Activated CD4-positive, alpha-beta T cell treated with anti-CD3 and anti-CD28 coated beads, Interleukin-2, amount 10 ng/mL, durations not matched to agents 24 days and 14 days (primary cell): ENCODE measurements around the gene MMEL1. TPM values are rescaled to one million over a fixed set of nuclear protein-coding genes. Genes with fewer than 3 reads are reported as not detected.
A peak's percentile ranks its signal among the peaks of the same experiment; 100 is the strongest.
"Not testable (repeated sequence)": the region's sequence is repeated elsewhere in the genome, so short reads cannot be mapped to it uniquely, and the experiment has no call there.

Source experiments
- DNase-seq: peaks from one replicate; pipeline ENCODE4 v3.0.0; 2022
- H3K27ac Mint-ChIP-seq: one replicate; pipeline ENCODE4 v1.8.0; 2022; ENCODE audit warnings: mild to moderate bottlenecking, mixed read lengths
- H3K27me3 Mint-ChIP-seq: one replicate; pipeline ENCODE4 v1.8.0; 2022; ENCODE audit warnings: mixed read lengths
- H3K36me3 Mint-ChIP-seq: one replicate; pipeline ENCODE4 v1.8.0; 2022; ENCODE audit warnings: low read depth, mild to moderate bottlenecking, mixed read lengths
- H3K4me1 Mint-ChIP-seq: one replicate; pipeline ENCODE4 v1.8.0; 2021; ENCODE audit warnings: mixed read lengths
- H3K4me3 Mint-ChIP-seq: one replicate; pipeline ENCODE4 v1.8.0; 2022; ENCODE audit warnings: mild to moderate bottlenecking, moderate library complexity, mixed read lengths
- H3K9me3 Mint-ChIP-seq: one replicate; pipeline ENCODE4 v1.8.0; 2021; ENCODE audit warnings: mixed read lengths
- intact Hi-C: fragments of 100-400 bp; cut with micrococcal nuclease; formaldehyde crosslinking; loops from one replicate; pipeline ENCODE4 v1.15.1; 2023
- total RNA-seq: library from RNA; stranded (reverse); gene quantifications from 2 replicates; pipeline ENCODE4 v1.2.3, GENCODE V29; 2022

Gene MMEL1
- total RNA-seq, 1 donor from 2014 or later, result 0.54 TPM

DNA sequence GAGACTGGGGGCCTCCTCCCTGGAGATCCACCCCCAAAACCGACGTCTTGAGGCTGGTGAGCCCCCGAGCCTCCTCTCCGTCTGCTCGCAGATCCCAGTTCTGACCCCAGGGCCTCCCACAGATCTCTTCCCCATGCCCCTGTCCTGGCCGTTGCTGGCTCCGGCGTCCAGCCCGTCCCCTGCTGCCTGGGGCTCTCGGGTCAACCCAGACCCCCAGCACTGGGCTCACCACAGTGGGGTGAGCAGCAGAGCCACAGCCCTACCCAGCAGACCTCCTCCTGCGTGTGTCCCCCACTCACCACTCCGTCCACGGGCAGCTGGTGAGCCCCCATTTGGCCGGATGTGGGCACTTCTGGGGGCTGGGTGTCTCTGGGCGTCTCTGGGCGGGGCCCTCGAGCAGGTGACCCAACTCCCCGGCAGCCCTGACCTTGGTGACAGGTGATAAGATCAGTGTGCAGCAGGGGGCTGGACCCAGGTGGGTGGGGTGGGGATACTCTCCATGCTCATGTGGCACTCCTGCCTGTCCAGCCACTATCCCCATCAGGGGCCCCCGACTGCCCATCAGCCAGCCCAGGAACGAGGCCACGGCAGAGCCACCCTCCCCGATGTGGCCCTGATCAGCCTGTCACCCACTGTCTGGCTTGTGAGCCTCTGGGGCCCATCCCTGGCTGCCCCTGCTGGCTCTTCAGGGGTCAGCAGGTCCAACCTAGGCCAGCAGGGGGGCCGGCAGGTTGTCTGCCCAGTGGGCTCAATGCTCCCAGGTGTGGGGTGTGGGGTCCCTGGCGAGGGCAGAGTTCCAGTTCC, 75.9 kb downstream of the MMEL1 start:
- peaks cover 28% of the 10 kb centered on the region for H3K4me1 Mint-ChIP-seq
- no peaks in the 10 kb centered on the region for H3K9me3 Mint-ChIP-seq
- H3K36me3 Mint-ChIP-seq, result peaks cover 44% of the 10 kb centered on the region
- peak; percentile 87 for DNase-seq
- peak overlapping the region; percentile 98 for H3K27ac Mint-ChIP-seq
- intact Hi-C loops, result loop anchor here (1.0 kb wide), 3 partner anchors 9 to 28 kb away; no protein-coding TSS in a partner anchor
- peak overlapping the region; percentile 99 for H3K4me3 Mint-ChIP-seq
- no peaks in the 10 kb centered on the region for H3K27me3 Mint-ChIP-seq

DNA sequence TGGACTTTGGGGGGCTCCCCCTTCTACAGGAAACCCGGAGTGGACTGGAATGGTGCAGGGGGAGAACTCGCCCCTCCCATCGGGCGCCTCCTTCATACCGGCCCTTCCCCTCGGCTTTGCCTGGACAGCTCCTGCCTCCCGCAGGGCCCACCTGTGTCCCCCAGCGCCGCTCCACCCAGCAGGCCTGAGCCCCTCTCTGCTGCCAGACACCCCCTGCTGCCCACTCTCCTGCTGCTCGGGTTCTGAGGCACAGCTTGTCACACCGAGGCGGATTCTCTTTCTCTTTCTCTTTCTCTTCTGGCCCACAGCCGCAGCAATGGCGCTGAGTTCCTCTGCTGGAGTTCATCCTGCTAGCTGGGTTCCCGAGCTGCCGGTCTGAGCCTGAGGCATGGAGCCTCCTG, 76.5 kb downstream of the MMEL1 start, which contains the start of gene TNFRSF14:
TNFRSF14 (plus strand) TSS at position 95 of the 401 bp plus-strand sequence; CDS start at position 389, 294 bp downstream.
- intact Hi-C loops, result loop anchor here (1.0 kb wide), 3 partner anchors 8 to 29 kb away; no protein-coding TSS in a partner anchor
- peak within 1 kb of the TSS; percentile 99 for H3K4me3 Mint-ChIP-seq
- DNase-seq, result peak; percentile 94
- H3K4me1 Mint-ChIP-seq, result peaks cover 25% of the 10 kb centered on the region
- no peaks in the 10 kb centered on the region for H3K9me3 Mint-ChIP-seq
- no peaks in the 10 kb centered on the region for H3K27me3 Mint-ChIP-seq
- peak within 1 kb of the TSS; percentile 98 for H3K27ac Mint-ChIP-seq
- peaks cover 40% of the 10 kb centered on the region for H3K36me3 Mint-ChIP-seq

DNA sequence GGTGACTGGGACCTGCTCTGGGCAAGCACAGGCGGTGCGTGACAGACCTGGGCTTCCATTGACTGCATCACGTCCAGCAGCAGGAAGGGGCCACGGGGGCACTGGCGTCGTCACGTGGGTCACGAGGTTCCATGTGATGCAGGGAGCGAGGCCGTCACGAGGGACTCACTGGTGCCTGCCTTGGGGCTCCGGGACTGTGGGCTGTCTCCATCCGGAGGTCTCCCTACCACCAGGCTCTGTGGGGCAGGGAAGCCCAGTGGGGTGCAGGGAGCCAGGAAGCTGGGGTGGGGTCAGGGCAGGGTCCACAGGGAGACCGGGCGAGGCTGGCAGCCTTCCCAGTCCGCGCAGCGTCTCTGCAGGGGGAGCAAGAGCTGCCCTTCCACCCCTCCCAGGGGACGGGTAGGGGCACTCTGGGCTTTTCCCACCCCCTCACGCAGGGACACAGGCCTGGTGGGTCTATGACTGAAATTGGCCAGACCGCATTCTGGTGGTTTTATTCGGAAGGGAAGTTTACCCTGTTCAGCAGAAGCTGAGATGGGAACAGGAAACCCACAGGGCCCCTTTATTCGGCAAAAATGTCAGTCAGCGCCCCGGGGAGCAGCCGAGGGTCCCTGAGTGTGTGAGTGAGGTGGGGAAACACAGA, 77.1 kb downstream of the MMEL1 start:
- peaks cover 40% of the 10 kb centered on the region for H3K36me3 Mint-ChIP-seq
- H3K4me3 Mint-ChIP-seq, result peak overlapping the region; percentile 99
- DNase-seq, result peak; percentile 93
- H3K9me3 Mint-ChIP-seq, result no peaks in the 10 kb centered on the region
- no peaks in the 10 kb centered on the region for H3K27me3 Mint-ChIP-seq
- intact Hi-C loops, result loop anchor here (1.0 kb wide), 3 partner anchors 7 to 30 kb away; no protein-coding TSS in a partner anchor
- peaks cover 25% of the 10 kb centered on the region for H3K4me1 Mint-ChIP-seq
- peak overlapping the region; percentile 98 for H3K27ac Mint-ChIP-seq

- Mint-ChIP-seq H3K4me1 (peaks cover 26% of the 10 kb centered on the region), H3K9me3 (no peaks in the 10 kb centered on the region), H3K4me3 (peak overlapping the region; percentile 99), H3K27ac (peak overlapping the region; percentile 98), H3K27me3 (no peaks in the 10 kb centered on the region), H3K36me3 (peaks cover 36% of the 10 kb centered on the region)
- peak; percentile 86 for DNase-seq
- intact Hi-C loops, result no loop called here
Observed at GRCh38 chr1:2554621-2555387, 78.0 kb downstream of the MMEL1 start.

GRCh38 chr1:2553871-2554620, 78.8 kb downstream of the MMEL1 start:
- H3K27me3 Mint-ChIP-seq, result no peaks in the 10 kb centered on the region
- peak overlapping the region; percentile 98 for H3K27ac Mint-ChIP-seq
- peaks cover 28% of the 10 kb centered on the region for H3K4me1 Mint-ChIP-seq
- H3K36me3 Mint-ChIP-seq, result peaks cover 32% of the 10 kb centered on the region
- H3K9me3 Mint-ChIP-seq, result no peaks in the 10 kb centered on the region
- DNase-seq, result no peak
- intact Hi-C loops, result no loop called here
- peak overlapping the region; percentile 99 for H3K4me3 Mint-ChIP-seq

DNA sequence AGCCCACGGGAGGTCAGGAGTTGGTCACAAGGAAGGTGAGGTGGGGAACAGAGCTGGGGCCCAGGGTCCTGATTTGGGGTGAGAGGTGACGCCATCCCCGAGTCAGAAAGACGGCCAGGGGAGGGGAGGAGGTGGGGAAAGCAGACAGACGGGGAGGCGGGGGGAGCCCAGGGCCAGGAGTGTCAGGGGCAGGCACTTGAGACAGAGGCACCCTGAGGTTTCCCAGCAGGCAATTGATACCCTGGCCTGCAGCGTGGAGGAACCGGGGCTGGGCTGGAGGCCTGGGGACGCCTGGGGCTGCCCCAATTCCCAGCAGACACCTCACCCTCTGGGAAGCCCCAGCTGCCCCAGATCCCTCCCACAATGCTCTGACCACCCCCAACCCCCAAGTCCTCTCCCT, 79.7 kb downstream of the MMEL1 start:
- H3K27ac Mint-ChIP-seq, DNase-seq, H3K9me3 Mint-ChIP-seq, intact Hi-C loops, H3K27me3 Mint-ChIP-seq, H3K4me3 Mint-ChIP-seq: not testable (repeated sequence)
- peaks cover 26% of the 10 kb centered on the region for H3K36me3 Mint-ChIP-seq
- H3K4me1 Mint-ChIP-seq, result peaks cover 26% of the 10 kb centered on the region

DNA sequence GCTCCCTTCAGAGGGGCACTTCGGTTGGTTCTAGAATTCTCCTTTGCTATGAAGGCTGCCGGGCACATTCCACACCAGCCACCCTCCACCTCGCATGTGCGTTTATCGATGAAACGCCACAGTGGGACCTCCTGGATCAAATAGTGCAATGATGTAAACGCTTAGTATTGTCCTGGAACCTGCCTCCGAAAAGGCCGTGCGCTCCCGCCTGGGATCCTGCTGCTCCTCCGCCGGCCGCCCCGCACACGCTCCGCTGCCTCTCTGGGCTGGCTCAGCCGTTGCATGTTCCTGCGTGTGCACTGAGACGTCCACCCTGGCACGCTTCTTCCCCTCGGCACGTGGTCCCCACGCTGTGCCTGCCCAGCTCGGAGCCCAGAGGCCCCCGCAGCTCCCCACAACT, 80.6 kb downstream of the MMEL1 start:
- peaks cover 21% of the 10 kb centered on the region for H3K36me3 Mint-ChIP-seq
- no peak overlapping the region for H3K27ac Mint-ChIP-seq
- H3K4me3 Mint-ChIP-seq, result no peak overlapping the region
- DNase-seq, result no peak
- no peaks in the 10 kb centered on the region for H3K9me3 Mint-ChIP-seq
- peaks cover 25% of the 10 kb centered on the region for H3K4me1 Mint-ChIP-seq
- intact Hi-C loops, result no loop called here
- no peaks in the 10 kb centered on the region for H3K27me3 Mint-ChIP-seq

DNA sequence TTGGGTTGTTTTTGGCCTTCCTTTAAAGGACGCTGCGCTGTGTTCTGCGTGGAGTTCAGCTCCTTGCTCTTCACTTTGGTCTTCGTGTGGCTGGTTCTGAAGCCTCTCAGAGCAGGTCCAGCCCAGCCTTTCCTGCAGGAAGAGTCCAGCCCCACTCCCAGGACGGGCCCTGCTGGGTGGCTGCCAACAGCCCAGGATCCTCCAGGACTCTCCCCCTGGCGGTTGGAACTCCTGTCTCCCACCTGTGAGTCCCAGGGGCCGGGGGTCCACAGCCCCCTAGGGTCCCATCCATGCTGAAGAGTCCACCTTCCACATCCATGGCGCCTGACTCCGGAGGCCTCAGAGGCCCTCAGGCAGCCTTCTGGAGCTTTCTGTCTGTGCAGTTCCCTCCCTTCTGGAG, 81.3 kb downstream of the MMEL1 start:
- DNase-seq, H3K27me3 Mint-ChIP-seq, H3K9me3 Mint-ChIP-seq, intact Hi-C loops, H3K4me3 Mint-ChIP-seq: not testable (repeated sequence)
- H3K27ac Mint-ChIP-seq, result peak overlapping the region; percentile 71
- peaks cover 15% of the 10 kb centered on the region for H3K36me3 Mint-ChIP-seq
- peaks cover 25% of the 10 kb centered on the region for H3K4me1 Mint-ChIP-seq

- H3K27ac Mint-ChIP-seq, result peak overlapping the region; percentile 71
- H3K4me1 Mint-ChIP-seq, result peaks cover 24% of the 10 kb centered on the region
- H3K27me3 Mint-ChIP-seq, H3K9me3 Mint-ChIP-seq, intact Hi-C loops, DNase-seq, H3K36me3 Mint-ChIP-seq, H3K4me3 Mint-ChIP-seq: not testable (repeated sequence)
Observed at GRCh38 chr1:2550309-2550861, 82.4 kb downstream of the MMEL1 start.

DNA sequence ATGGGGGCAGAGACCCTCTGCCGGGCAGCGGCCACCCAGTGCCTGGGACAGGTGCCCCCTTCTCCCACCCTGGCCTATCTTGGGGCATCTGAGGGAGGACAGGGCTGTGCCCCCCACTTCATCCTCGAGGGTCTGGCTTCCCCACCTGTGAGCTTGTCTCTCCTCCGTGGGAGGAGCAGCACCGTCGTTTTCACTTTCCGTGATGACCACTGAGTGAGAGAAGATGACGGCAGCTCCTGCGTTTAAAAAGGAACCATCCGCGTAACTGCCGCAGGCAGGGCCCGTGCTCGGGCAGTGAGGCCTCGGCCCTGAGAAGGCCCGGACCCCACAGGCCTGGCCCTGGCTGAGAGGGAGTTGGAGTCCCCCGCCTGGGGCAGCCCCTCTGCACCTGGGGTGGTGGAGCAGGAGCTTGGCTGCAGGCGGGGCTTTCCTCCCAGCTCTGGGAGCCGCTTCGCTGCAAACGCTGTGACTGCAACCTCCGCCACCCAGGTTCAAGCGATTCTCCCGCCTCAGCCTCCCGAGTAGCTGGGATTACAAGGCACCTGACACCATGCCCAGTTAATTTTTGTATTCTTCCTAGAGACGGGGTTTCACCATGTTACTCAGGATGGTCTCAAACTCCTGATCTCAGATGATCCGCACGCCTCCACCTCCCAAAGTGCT, 83.3 kb downstream of the MMEL1 start:
- H3K27me3 Mint-ChIP-seq, H3K9me3 Mint-ChIP-seq, H3K36me3 Mint-ChIP-seq, DNase-seq: not testable (repeated sequence)
- intact Hi-C loops, result loop anchor here (2.0 to 5.0 kb wide), 3 partner anchors 93 to 355 kb away; partner anchors contain the start of gene FAAP20
- Mint-ChIP-seq H3K4me1 (peaks cover 19% of the 10 kb centered on the region), H3K27ac (peak overlapping the region; percentile 95), H3K4me3 (peak overlapping the region; percentile 93)

GRCh38 chr1:2548068-2548589, 84.7 kb downstream of the MMEL1 start:
- intact Hi-C loops, result loop anchor here (1.0 to 5.0 kb wide), 5 partner anchors 8 to 353 kb away; partner anchors contain the start of genes FAAP20, PRXL2B and TNFRSF14
- peak overlapping the region; percentile 93 for H3K4me3 Mint-ChIP-seq
- no peaks in the 10 kb centered on the region for H3K9me3 Mint-ChIP-seq
- H3K27me3 Mint-ChIP-seq, result no peaks in the 10 kb centered on the region
- peak overlapping the region; percentile 95 for H3K27ac Mint-ChIP-seq
- peaks cover 11% of the 10 kb centered on the region for H3K4me1 Mint-ChIP-seq
- peak; percentile 94 for DNase-seq
- H3K36me3 Mint-ChIP-seq, result peaks cover 4% of the 10 kb centered on the region
